ENCODE data around the gene SEMA4C.

Gene SEMA4C, protein sequence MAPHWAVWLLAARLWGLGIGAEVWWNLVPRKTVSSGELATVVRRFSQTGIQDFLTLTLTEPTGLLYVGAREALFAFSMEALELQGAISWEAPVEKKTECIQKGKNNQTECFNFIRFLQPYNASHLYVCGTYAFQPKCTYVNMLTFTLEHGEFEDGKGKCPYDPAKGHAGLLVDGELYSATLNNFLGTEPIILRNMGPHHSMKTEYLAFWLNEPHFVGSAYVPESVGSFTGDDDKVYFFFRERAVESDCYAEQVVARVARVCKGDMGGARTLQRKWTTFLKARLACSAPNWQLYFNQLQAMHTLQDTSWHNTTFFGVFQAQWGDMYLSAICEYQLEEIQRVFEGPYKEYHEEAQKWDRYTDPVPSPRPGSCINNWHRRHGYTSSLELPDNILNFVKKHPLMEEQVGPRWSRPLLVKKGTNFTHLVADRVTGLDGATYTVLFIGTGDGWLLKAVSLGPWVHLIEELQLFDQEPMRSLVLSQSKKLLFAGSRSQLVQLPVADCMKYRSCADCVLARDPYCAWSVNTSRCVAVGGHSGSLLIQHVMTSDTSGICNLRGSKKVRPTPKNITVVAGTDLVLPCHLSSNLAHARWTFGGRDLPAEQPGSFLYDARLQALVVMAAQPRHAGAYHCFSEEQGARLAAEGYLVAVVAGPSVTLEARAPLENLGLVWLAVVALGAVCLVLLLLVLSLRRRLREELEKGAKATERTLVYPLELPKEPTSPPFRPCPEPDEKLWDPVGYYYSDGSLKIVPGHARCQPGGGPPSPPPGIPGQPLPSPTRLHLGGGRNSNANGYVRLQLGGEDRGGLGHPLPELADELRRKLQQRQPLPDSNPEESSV

DNA sequence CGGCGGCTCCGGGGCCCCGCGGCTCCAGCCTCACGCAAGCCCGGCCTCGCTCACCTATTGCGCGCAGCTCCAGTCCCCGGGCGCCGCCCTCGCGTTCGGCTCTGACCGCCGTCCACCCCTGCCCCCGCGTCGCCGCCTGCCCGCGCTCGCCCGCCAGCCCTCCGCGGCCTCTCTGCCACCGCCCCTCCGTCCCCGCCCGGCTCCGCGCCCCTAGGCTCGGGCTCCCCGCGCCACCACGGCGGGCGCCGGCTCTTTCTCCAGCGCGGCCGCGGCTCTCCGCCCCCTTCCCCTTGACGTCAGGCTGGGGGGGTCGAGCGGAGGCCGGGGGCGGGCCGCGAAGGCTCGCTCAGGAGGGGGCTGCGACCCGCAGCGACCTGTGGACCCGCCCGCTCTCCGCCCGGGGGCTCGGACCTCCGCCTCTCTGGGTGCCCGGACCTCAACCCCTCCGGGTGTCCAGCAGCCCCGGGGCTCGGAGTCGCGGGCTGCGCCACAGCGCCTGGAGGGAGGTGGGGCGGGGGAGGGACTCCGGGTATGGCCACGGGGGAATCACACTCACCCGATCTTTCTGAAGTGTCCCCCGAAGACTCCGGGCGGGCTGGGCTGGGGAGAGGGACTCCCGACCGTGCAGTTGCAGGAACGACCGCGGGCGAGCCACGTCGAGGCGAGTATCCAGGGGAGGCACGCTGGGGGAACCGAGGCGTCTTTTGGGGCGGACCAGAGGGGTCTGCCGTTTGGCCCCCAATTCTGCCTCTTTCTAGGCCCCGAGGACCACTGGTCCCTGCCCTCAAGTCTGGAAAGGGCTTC is at the start of gene SEMA4C:
TSS of gene SEMA4C (minus strand) at position 259 of the 804 bp plus-strand sequence. CDS start 2,194 bp downstream, outside the sequence.
- in situ Hi-C loops (cut with HindIII; ENCODE audit: low pct_ligation_motif_present, low sequenced_read_pairs) = no loop called here
- no peak for DNase-seq

DNA sequence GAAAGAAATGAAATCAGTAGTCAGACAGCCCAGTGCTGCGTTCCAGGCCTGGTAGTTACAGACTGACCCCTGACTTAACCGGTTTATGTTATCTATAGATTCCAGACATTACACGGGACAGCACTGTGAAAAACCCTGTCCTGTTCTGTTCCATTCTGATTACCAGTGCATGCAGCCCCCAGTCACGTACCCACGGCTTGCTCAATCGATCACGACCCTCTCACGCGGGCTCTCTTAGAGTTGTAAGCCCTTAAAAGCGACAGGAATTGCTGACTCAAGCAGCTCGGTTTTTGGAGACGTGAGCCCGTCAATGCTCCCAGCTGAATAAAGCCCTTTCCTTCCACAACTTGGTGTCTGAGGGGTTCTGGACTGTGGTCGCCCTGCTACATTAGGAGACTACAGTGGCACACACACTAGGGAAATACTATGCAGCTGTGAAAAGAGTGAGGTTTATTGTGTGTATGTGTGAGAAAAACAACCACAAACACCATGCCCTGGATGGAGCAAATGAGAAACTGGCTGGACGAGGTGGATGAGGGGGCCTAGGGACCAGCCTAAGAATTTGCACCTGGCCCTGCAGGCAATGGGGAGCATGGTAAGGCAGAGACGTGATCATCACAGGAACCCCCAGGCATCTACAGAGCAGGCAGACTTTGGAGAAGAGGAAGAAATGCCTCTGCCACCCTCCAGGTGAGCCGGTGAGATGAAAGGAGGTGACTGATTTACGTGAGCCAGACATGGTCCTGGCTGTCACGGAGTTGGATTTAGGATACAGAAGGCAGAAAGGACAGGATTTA is 49.1 kb upstream of the SEMA4C start:
- no peaks in the 10 kb centered on the region for H3K27me3 ChIP-seq (replicated peaks)
- DNase-seq = no peak
- no peak overlapping the region for H3K4me3 ChIP-seq (ENCODE audit: low read depth, low read length)
- TF ChIP-seq, protein P1, sequence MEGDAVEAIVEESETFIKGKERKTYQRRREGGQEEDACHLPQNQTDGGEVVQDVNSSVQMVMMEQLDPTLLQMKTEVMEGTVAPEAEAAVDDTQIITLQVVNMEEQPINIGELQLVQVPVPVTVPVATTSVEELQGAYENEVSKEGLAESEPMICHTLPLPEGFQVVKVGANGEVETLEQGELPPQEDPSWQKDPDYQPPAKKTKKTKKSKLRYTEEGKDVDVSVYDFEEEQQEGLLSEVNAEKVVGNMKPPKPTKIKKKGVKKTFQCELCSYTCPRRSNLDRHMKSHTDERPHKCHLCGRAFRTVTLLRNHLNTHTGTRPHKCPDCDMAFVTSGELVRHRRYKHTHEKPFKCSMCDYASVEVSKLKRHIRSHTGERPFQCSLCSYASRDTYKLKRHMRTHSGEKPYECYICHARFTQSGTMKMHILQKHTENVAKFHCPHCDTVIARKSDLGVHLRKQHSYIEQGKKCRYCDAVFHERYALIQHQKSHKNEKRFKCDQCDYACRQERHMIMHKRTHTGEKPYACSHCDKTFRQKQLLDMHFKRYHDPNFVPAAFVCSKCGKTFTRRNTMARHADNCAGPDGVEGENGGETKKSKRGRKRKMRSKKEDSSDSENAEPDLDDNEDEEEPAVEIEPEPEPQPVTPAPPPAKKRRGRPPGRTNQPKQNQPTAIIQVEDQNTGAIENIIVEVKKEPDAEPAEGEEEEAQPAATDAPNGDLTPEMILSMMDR (IDR thresholded peaks at IDR 0.05; ENCODE audit: low read depth, low read length, missing control alignments) = no peak
- in situ Hi-C loops (cut with HindIII; ENCODE audit: low pct_ligation_motif_present, low sequenced_read_pairs) = no loop called here
- H3K36me3 ChIP-seq (replicated peaks) = no peaks in the 10 kb centered on the region
- H3K27ac ChIP-seq = no peak overlapping the region

More for the DNA sequence above, at the start of gene SEMA4C:
- Histone ChIP-seq H3K4me3 (ENCODE audit: low read depth, low read length) (peak within 1 kb of the TSS; percentile 85), H3K27ac (peak within 1 kb of the TSS; percentile 88), H3K27me3 (replicated peaks) (no peaks in the 10 kb centered on the region), H3K36me3 (replicated peaks) (peaks cover 21% of the 10 kb centered on the region)
- TF ChIP-seq, protein P1 (IDR thresholded peaks at IDR 0.05; ENCODE audit: low read depth, low read length, missing control alignments) = no peak

DNA sequence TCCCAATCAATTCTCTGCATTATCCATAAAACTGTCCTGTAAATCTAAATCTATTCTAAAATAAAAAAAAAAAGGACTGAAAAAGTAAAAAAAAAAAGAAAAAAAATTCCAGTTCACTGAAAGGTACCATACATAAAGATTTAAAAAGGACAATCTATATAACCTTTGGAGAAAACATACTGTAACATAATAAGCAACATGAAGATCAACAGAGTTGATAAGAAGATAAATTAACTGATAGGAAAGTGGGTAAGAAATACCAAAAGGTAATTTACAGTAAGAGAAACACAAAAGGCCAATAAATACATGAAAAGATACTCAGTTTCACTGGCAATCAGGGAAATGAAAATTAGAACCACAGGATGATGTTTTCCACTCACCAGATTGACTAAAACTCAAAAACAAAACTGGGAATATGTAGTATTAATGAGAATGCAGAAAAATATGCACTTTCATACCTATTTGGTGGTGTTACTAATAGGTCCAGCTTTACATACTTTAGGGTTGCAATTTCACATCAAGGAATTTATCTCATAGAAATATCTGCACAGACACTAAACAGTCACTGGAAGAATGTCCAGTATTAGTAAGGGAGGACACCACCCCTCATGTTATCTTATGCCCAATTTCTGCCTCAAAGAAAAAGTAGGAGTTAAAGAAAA is 48.3 kb upstream of the SEMA4C start:
- H3K36me3 ChIP-seq (replicated peaks) = no peaks in the 10 kb centered on the region
- H3K4me3 ChIP-seq (ENCODE audit: low read depth, low read length) = no peak overlapping the region
- H3K27ac ChIP-seq = no peak overlapping the region
- DNase-seq = no peak
- TF ChIP-seq, protein P1 (IDR thresholded peaks at IDR 0.05; ENCODE audit: low read depth, low read length, missing control alignments) = no peak
- in situ Hi-C loops (cut with HindIII; ENCODE audit: low pct_ligation_motif_present, low sequenced_read_pairs) = no loop called here
- peaks cover under 1% of the 10 kb centered on the region for H3K27me3 ChIP-seq (replicated peaks)

DNA sequence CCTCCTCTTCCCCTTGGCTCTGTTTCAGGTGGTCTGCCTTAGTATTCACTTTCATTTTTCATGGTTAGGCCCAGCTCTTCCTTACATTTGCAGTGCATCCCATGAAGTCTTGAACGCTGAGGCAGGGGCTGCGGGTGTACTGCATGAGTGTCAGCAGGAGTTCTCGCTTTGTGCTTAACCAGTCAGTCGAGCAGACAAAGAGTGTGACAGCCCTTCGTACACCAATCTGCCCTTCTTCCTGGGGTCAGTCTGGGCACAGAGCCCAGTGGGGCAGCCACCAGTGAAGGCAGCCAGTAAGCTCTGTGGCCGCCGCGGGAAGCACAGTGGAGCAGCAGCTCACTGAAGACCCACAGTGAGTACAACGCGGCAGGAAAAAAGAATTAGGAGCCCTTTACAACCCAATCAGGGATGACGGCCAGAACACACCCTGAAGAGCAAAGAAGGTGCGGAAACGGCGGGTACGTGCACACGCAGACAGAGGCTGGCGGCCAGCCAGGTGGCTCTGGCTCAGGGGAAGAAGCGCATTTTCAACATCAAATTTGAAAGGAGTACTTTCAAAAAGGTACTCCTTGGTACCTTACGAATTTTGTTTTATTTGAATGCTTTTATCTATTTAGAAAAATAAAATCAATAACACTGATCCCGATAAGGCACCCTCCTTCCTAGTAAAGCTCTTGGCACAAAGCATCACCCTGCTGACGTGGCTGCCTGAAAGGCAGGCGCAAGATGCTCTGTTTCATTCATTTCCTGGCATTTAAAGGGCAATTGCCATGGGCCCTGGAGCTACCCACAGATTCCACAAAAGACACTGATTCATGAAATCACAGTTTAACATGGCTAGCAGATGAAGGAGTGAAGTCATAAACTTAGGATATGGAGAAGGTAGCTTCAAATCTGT is 47.0 kb upstream of the SEMA4C start:
- H3K27me3 ChIP-seq (replicated peaks) = peaks cover 2% of the 10 kb centered on the region
- no peak overlapping the region for H3K27ac ChIP-seq
- TF ChIP-seq, protein P1 (IDR thresholded peaks at IDR 0.05; ENCODE audit: low read depth, low read length, missing control alignments) = no peak
- in situ Hi-C loops (cut with HindIII; ENCODE audit: low pct_ligation_motif_present, low sequenced_read_pairs) = no loop called here
- no peaks in the 10 kb centered on the region for H3K36me3 ChIP-seq (replicated peaks)
- no peak for DNase-seq
- H3K4me3 ChIP-seq (ENCODE audit: low read depth, low read length) = no peak overlapping the region
